SIG-M5 (cell line): ENCODE measurements around the gene SLC29A1.

Source experiments
- DNase-seq: peaks from one replicate; lab custom pipeline; 2025; lab: John Stamatoyannopoulos, UW

The SLC29A1 gene

DNA sequence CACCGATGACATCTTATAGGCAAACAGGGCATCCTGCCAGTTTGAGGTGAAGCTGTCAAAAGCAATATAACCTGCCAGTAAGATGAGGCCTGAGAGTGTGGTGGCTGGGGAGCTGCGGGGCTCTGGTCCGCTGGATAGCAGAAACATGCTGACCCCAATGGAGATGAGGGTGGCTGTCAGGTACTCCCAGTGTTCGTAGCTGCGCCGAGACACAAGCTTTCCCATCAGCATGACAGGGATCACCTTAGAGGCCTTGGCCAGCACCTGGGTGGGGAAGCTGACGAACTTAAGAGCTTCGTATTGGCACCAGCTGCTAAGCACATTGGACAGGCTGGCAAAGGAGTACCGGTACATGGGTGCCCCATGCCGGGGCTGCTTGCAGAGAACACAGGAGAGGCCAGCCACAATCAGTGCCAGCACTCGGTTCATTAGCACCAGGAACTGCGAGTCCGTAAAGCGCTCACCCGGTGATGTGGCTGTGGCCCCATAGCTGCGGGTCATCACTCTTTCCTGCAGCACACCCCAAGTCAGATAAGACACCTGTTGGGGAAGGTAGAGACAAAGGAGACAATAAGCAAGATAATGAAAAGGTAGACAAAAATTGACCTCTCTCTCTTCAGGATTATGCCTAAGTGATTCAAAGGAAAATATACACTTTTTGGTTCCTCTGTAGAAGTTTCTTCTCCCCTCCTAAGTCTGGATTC lies 31.9 kb downstream of the SLC29A1 start:
- no peak for DNase-seq

DNA sequence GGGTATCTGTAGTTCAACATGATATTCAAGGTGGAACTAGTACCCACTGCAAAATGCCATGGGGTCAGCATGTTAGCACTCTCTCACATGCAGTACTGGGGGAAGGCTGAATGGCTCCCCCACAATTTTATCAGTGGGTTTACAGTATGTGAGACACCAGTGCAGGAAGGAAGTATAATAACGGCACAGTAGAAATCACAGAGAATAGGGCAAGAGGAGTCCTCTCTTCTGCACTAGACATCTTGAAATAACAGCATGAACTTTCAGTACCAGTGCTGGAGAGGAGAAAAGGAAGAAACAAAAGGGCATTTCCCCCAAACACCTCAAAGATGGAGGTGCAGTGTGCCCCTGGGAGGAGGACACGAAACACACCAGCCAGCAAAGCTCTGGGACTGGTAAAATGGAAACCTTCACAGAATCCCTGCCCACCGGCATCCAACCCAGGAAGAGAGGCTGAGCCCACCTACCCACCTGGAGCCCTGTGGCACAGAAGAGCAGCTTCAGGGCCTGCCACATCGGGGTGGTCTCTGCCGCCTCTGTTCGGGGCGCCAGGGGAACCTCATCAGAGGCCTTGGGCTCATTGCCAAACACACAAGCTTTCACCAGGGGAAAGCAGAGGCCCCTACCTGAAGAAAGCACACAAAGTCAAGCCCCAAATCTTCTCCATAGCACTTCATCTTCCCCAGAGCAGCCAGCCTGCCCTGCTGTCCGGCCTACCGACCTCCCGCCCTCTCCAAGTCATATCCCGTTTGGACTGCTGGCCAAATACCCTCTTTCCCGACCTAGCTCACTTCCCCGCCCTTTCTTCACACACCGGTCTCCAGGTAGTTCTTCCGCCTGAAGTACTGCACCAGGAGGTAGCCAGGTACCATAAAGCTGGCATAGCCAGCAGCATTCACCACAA lies 32.7 kb downstream of the SLC29A1 start:
- DNase-seq, result no peak

DNA sequence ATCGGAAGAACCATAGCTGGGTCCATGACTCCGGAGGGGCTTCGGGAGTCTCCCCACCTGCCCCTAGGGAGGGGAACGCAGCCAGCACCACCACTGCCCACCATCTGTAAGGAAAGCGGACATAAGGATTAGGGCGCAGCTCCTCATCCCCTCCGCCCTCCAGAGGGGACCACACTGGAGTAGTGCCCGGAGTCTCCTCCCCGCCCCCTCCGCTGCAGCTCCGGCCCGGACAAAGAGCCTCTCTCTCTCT lies 33.3 kb downstream of the SLC29A1 start:
- no peak for DNase-seq

DNA sequence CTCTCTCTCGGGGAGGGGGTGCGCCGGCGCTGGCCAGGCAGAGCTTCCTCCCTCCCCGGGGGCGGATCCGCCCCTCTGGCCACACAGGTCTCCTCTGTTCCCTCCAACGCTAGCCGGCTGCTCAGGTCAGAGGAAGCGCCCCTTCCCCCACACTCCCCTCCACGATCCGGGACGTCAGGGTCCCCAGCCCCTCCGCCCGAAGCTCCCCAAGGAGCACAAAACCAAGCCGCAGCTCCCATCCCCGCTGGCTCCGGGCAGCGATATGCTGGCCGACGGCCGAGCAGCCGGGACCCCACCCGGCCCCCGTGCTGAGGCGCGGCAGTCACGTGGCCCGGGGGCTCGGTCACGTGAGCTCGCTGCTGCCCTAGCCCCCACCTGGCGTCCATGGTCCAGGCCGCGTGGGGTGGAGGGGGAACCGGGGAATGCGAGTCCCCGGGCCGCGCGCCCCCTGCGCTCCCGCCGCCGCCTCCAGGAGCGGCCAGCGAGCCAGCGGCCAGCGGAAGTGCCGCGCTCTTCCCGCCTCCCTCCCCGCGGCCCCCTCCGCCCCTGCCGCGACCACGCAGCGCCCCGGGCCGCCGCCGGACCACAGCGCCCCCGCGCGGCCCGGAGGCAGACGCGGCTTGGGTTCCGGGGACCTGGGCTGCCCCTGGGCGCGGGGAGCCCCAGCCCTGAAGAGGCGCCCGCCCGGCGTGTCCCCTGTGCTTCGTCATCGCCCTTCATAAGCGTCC lies 33.8 kb downstream of the SLC29A1 start, which contains the start of gene SLC35B2:
SLC35B2 (minus strand) TSS at position 504 of the 728 bp plus-strand sequence; CDS start at position 386, 118 bp downstream.
- DNase-seq, result no peak

DNA sequence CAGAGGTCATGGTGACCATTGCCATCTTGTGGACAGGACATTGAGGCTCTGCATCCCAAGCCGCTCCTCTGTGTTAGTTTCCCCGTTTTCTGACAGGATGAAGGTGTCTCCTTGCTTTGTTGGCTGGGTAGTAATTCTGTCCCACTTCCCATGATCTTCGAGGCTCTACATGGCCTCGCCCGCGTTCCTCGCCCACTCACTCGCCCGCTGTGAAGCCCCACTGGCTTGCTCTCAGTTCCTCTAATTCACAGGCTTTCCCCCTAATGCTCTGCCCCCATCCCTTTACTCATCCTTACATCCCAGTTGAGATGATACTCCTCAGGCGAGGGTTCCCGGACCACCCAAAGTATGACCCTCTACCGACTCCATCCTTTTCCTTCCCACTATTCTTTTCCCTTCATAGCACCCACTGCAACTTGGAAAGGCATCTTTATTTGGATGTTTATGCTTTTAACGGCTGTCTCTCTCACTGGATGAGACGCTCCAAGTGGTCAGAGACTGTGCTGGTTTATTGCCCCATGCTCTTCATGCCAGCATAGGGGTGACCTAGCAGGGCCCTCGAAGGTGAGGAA lies 34.4 kb downstream of the SLC29A1 start:
- no peak for DNase-seq

DNA sequence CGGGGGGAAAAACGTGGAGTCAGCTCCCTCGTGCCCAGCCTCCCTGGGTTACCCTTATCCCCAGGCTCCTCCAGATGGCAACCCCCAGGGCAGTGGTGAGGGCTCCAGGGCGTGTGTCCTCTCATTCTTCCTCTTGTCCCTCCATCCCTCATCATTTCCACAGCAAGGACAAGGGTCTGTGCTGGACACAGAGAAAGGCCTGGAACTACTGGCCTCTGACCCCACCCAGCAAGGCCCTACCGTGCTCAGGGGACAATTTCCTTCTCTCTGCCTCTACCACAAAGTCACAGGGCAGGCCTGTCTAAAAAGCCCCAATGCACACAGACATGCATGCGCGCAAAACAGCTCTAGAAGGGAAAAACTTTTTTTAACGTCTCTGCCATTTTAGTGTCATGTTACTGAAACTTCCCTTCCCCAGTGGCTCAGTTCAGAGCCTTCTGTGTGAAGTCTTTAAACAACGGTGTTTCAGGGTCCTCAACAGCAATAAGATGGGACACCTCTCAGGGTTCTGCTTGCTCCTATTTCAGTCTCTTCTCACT lies 35.0 kb downstream of the SLC29A1 start:
- no peak for DNase-seq

DNA sequence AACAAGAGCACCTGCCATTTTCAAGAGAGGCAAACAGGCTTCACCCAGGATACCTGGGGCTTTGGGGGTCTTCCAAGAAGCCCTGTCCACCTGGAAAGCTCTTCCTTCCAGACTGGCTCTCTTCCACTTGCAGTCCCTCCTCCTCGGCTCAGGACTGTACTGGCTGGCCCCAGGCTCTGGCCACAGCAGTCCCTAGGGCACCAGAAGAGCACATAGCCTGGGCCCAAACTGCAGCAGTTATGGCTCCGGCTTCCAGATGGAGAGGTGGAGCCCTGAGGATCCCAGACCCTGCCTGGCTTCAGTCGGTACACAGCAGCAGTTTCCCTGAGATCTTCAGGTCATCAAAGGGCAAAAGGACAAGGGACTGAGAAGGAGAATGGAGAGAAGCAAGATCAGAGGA lies 35.5 kb downstream of the SLC29A1 start:
- DNase-seq, result no peak

DNA sequence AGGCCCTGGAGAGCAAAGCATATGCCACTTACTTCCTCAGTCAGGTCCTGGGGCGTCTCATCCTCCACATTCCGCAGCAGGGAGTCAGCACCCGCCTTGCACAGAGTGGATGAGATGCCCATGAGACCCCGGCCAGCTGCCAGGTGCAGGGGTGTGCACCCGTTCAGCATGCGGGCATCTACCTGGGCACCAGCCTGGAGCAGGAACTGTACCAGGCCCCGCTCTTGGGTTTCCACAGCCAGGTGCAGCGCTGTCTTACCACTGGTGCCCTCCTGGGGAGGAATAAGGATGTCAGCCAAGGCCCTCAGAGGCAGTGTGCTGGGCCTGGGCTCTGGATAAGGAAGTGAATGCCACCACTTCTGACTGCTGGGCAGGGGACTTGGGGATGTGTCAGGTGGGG lies 36.6 kb downstream of the SLC29A1 start:
- no peak for DNase-seq

DNA sequence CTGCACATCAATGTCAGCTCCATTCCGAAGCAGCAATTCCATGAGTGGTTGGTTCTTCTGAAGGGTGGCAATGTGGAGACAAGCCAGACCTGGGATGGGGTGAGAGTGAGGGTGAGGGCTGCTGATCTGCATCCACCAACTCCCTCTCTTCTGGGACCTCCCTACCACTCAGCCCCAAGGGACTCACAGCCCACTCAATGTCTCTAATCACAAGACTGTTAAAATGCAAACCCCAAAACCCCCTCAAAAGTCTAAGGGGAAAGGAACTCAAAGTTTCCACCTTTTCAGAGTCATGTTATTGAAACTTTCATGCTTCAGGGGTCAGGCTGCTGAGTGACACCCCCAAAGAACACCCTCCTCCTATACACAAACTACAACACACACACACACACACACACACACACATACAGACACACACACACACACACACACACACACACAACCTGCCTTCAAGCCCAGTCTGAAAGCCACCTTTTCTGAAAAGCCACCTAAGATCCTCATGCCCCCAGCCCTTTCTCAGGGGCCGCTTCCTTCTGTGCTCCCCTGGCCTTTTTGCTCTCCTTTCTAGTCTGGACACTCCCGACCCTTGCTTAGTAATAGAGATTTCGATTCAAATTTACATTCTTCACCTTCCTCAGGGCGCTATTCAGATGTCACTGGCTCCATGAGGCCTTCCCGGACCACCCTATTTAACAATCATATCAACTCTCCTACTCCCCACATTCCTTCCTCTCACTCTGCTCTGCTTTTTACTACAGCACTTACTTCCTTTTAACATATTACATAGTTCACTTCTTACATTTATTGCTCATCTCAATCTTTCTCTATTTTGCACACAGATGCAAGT lies 37.3 kb downstream of the SLC29A1 start:
- DNase-seq, result no peak

DNA sequence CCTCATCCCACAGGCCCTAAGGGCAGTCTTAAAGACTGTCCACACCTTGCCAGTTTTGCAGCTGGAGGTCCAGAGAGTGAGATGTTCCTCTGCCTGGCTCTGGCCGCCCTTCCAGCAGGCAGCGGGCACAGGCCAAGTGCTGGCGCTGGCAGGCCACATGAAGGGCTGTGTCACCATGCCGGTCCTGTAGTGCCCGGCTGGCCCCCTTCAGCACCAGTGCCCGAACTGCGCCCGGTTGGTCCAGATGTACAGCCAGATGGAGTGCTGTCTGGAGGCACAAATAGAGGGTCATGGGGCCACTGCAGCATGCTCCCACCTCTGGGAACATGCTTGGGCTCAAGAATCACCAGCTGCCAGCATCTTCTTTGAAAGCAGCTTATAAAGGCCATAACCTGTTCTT lies 38.2 kb downstream of the SLC29A1 start:
- DNase-seq, result no peak

DNA sequence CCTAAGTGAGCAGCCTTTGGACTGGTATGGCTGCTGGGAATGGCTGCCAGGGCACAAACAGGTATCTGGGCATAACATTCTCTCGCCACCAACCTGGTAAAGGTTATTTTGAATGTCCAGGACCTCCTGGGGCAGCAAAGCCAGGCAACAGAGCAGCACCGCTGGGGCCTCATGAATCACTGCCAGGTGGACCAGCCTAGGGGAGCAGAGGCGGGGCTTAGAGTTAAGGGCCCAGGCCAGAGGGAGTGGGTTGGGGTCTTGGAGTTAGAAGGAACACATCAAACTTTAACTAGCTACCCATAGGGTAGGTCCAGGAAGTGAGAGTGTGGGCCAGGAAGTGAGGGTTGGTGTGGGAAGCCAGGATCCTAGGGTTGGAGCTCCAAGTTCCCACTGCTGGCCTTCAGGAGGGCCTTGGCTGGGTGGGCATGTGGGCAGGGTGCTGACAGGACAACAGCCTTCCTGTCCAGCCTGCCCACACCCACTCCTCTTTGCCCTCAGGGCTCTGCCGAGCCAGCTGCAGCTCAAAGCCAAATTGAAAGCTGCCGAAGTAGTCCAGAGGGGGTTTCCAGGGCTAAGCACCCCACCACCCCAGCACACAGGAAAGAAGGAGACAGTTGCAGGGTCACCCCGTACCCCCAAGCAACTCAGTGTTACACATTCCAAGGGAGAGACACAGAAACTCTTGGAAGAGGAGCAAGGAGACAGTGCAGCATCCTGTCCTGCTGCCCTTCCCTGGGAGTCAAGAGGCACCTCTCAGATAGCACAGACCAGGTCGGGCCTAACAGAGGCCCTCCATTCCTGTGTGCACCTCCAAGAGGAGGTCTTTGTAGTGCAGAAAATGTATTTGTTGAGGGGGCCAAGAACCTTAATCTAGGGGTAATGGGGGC lies 39.3 kb downstream of the SLC29A1 start:
- DNase-seq, result no peak

DNA sequence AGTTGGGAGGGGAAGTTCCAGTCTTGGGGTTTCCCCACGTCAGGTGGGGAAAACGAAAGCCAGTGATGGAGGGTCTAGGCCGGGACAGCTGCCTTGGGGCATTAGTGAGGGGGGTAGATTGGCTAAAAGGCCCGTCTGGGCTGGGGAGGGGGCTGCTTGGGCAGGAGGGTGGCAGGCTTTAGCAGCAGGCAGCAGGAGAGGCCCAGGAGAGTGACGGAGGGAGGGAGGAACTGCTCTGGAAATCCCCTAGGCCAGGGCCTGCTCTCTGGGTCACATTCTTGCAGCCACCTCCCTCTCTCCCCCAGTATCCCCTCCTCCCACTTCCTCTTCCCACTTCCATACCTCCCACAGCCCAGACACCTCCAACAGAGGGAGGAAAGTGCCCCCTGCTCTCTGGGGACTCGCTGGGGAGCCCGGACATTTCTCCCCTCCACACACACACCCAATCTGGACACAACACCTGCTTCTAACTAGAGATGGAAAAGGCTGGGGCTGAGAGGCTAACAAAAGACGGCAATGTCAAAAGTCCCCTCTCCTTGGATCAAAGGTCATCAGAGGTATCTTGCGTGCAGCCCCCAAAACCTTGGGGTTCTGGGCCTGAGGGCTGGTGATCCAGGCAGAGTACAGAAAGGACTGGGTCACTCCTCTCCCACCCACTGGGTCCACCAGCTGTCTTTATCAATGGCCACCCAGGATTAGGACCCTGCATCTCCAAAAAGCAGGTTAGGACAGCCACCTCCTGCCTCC lies 40.1 kb downstream of the SLC29A1 start:
- no peak for DNase-seq

DNA sequence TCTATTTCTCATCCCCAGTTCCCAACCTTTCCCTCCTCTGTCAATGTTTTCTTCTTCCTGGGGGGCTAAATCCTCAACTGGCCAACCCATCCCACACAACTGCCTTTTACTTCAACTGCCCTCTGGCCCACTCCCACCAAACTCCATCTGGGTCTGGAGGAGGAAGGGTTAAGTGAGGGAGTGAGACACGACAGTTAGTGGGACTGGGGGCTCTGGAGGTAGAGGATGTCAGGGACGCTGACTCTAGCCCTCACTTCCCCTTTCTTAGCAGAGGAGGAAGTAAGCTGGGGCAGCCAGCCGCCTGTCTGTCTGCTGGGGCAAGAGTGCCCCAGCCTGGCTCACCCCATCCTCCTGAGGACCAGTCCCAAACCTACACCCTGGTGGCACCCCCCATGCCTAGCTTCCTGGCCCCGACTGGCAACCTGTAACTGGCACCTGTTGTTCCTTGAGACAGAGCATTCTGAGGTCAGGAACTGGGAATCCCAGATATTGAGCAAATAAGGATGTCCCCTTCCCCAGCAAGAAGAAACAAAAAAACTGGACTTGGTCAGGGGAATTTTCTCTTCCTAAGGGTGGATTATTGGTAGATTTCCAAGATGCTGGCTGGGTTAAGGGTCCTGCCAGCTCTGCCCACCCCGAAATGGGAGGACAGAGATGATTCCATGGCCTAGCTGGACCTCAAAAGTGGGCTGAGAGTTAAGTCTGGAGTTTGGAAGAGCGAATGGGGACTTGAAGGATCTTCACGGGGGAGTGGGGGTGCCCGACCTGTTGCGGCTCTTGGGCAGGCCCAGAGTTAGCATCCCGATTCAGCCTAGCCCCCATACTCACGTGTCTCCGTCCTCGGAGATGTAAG lies 41.0 kb downstream of the SLC29A1 start:
- peak; percentile 49 for DNase-seq

DNA sequence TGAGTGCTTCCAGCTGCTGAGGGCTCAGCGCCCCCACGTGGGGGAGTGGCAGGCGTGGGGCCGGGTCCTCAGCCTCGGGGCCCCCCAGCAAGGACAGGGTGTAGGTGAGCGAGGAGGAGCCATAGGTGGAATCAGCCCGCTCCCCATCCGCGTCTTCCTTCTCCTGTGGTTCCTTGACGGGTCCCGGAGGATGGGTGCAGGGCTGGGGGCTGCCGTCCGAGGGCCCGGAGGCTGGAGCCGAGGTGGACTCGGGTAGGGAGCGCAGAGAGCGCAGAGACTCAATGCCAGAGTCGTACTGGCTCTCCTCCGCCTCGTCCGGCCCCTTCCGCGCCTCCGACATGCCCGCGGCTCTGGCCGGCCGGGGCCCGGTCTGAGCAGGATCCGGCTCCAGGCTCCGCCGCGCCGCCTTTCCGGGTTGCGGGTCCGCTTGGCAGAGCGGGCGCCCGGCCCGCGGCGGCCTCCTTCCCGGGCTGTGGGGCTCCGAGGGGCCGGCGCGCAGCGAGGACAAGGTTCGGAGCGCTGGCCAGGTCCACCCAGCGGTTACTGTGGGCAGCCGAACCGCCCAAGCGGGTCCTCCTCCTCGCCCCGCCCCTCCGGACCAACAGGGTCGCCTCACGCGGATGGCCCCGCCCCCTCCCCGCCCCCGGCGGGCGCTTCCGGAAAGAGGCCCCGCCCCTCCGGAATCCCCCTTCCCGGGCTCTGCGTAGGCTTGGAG lies 41.8 kb downstream of the SLC29A1 start, which contains the start of gene NFKBIE:
NFKBIE (minus strand) TSS at position 545 of the 715 bp plus-strand sequence; CDS start at position 340, 205 bp downstream.
- no peak for DNase-seq

DNA sequence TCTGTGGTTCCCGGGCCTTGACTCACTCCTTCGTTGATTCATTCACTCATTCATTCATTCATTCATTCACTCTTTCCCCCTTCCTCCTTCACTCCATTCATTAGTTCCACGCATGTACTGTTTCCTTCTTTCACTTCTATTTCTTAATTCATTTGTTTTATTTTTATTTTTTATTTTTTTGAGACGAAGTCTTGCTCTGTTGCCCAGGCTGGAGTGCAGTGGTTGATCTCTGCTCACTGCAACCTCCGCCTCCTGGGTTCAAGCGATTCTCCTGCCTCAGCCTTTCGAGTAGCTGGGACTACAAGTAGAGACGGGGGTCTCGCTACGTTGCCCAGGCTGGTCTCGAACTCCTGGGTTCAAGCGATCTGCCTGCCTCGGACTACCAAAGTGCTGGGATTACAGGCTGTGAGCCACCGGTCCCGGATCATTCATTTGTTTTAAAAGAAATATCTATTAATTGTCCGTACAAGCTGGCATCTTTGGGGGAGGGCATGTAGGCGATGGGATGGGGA lies 42.4 kb downstream of the SLC29A1 start:
- no peak for DNase-seq

DNA sequence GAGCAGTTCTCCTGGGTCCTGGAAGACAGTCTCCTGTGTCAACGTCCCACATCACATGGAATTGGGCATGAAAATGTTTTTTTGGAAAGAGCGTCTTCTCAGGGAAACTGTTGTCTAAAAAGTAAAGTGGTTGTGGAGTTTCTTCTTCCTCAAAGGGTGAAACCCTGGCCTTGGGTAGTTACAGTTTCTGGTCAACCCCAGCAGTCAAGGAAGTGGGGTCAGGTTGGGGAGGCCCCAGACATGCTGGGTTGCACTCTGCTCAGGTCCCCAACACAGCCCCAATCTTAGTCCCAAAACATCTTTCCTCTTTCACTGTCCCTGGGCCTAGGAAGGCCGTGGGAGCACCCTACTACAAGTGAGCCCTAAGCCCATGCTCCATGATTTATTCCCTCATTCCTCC lies 43.0 kb downstream of the SLC29A1 start:
- DNase-seq, result no peak

DNA sequence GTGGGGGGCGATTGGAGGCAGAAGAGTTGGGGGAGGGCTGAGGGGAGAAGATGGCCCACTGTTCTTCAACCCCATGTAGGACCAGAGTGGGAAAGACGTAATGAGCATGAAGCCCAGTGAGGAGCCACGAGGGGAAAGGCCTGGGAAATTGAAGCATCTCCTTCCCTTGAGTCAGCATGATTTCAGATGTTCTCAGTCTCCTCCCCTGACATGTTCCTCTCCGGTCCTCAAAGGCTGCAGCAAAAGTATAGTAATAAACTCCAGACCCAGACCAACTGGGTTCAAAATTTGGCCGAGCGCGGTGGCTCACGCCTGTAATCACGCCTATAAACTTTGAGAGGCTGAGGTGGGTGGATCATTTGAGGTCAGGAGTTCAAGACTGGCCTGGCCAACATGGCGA lies 43.9 kb downstream of the SLC29A1 start:
- DNase-seq, result no peak
